Measurements from ENCODE around the gene ATP8A1. TPM values are rescaled to one million over a fixed set of nuclear protein-coding genes. Genes with fewer than 3 reads are reported as not detected.
"Not testable (repeated sequence)": the region's sequence is repeated elsewhere in the genome, so short reads cannot be mapped to it uniquely, and the experiment has no call there.

The ATP8A1 gene
- total RNA-seq, 4 donors from 2014 or later = 23.8 to 74.2 (median 31.1) TPM

DNA sequence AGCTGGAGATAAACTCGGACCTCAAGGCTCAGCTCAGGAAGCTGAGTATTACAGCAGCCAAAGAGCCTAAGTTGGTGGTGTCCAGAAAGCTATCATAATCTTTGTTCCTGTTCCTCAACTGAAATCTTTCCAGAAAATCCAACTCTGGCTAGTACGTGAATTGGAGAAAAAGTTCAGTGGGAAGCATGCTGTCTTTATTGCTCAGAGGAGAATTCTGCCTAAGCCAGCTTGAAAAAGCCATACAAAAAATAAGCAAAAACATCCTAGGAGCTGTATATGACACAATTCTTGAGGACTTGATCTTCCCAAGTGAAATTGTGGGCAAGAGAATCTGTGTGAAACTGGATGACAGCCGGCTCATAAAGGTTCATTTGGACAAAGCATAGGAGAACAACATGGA lies 185.0 kb downstream of the ATP8A1 start:
- intact Hi-C loops (cut with DNase I; ENCODE audit: low total_unique reads) (no loop called here), in situ Hi-C loops (cut with MboI; ENCODE audit: low sequenced_read_pairs in 4 of 4) (no loop called here)
- Histone ChIP-seq H3K27me3 (no peaks in the 10 kb centered on the region), H3K27ac (no peak overlapping the region), H3K4me3 (no peak overlapping the region), H3K36me3 (no peaks in the 10 kb centered on the region), H3K9me3 (no peaks in the 10 kb centered on the region), H3K4me1 (no peaks in the 10 kb centered on the region)
- DNase-seq (no peak), ATAC-seq (no peak)
- TF ChIP-seq, protein P1, sequence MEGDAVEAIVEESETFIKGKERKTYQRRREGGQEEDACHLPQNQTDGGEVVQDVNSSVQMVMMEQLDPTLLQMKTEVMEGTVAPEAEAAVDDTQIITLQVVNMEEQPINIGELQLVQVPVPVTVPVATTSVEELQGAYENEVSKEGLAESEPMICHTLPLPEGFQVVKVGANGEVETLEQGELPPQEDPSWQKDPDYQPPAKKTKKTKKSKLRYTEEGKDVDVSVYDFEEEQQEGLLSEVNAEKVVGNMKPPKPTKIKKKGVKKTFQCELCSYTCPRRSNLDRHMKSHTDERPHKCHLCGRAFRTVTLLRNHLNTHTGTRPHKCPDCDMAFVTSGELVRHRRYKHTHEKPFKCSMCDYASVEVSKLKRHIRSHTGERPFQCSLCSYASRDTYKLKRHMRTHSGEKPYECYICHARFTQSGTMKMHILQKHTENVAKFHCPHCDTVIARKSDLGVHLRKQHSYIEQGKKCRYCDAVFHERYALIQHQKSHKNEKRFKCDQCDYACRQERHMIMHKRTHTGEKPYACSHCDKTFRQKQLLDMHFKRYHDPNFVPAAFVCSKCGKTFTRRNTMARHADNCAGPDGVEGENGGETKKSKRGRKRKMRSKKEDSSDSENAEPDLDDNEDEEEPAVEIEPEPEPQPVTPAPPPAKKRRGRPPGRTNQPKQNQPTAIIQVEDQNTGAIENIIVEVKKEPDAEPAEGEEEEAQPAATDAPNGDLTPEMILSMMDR (IDR thresholded peaks at IDR 0.05 in 4 of 5, conservative IDR thresholded peaks at IDR 0.05 in 1 of 5) = no peak
- no peak for TF ChIP-seq POLR2A (IDR thresholded peaks at IDR 0.05)

DNA sequence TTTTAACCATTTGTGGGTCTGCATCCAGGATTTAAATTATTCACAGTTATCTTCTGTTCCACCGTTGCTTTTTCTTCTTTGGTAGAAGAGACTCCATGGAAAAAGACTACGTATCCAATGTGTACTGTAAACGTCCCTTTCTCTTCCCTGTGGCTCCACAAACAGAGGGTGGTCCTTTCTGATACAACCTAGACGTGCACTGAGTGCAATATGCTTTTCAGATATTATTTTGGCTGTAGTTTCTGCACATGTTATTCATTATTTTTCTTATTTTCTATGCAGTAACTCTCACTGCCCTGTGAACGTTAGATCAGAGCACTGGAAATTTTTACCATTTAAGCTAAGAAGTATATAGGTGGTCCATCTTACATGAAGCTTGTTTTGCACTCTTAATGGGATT lies 186.9 kb downstream of the ATP8A1 start:
- H3K27me3 ChIP-seq = no peaks in the 10 kb centered on the region
- no peaks in the 10 kb centered on the region for H3K9me3 ChIP-seq
- H3K36me3 ChIP-seq = no peaks in the 10 kb centered on the region
- ATAC-seq (no peak), DNase-seq (no peak)
- no peak overlapping the region for H3K27ac ChIP-seq
- H3K4me1 ChIP-seq = no peaks in the 10 kb centered on the region
- in situ Hi-C loops (cut with MboI; ENCODE audit: low sequenced_read_pairs in 4 of 4) (no loop called here), intact Hi-C loops (cut with DNase I; ENCODE audit: low total_unique reads) (no loop called here)
- H3K4me3 ChIP-seq = no peak overlapping the region
- TF ChIP-seq, protein P1 (IDR thresholded peaks at IDR 0.05 in 4 of 5, conservative IDR thresholded peaks at IDR 0.05 in 1 of 5) = no peak
- TF ChIP-seq POLR2A (IDR thresholded peaks at IDR 0.05) = no peak

DNA sequence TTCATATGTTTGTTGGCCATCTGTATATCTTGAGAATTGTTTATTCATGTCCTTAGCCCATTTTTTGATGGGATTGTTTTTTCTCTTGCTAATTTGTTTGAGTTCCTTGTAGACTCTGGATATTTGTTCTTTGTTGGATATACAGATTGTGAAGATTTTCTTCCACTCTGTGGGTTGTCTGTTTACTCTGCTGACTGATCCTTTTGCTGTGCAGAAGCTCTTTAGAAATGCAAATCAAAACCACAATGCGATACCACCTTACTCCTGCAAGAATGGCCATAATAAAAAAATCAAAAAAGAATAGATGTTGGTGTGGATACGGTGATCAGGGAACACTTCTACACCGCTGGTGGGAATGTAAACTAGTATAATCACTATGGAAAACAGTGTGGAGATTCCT lies 189.1 kb downstream of the ATP8A1 start:
- ATAC-seq; H3K36me3 ChIP-seq; DNase-seq; H3K27ac ChIP-seq; in situ Hi-C loops (cut with MboI; ENCODE audit: low sequenced_read_pairs in 4 of 4); intact Hi-C loops (cut with DNase I; ENCODE audit: low total_unique reads); H3K9me3 ChIP-seq; H3K27me3 ChIP-seq; H3K4me3 ChIP-seq; H3K4me1 ChIP-seq: not testable (repeated sequence)

DNA sequence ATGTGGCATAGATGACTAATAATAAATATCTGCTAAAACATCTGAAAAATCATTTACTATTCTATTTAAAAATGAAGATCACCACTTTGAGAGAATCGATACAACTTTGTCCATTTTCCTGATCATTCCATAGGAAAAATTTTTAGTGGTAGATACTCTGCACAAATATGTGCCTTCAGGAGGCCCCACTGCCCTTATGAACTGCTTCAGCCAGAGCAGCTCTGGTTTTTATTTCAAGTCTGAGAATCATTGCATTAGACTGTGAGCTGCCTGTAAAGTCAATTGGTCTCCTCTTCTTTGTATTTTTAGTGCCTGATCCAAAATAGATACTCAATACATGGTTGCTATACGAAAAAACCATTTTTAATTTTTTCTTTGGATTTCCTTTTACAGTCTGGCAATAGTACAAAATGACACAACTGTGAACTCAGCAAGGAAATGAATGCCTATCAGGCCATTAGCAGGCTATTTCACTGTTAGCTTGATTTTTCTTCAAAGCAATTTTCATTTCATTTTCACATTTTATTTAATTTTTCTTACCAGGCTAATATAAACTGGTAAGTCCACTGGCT lies 190.5 kb downstream of the ATP8A1 start:
- ATAC-seq = no peak

DNA sequence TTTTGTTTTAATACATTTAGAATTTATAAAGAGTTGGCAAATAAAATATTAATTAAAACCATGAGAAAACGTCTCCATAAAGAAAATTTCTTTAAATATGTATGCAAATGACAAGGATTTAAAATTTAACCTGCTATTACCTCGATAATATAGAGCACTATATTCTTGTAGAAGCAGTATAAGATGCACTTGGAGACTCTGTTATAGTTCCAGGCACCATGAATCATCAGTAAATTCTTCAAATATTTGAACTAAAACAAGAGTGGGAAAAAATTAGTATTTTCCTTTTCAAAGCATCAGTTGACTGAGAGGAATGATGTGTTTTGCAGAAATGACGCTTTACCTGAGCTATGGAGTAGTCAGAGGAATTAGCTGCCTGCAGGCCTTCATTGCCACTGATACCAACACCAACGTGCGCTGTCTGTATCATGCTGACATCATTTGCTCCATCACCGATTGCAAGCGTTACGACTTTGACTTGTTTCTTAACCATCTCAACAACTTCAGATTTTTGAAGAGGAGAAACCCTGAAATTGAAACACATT lies 192.3 kb downstream of the ATP8A1 start:
- H3K36me3 ChIP-seq = peaks cover 0 to 17% of the 10 kb centered on the region in 2 donors
- no peaks in the 10 kb centered on the region for H3K27me3 ChIP-seq
- H3K9me3 ChIP-seq = no peaks in the 10 kb centered on the region
- in situ Hi-C loops (cut with MboI; ENCODE audit: low sequenced_read_pairs in 4 of 4) (no loop called here), intact Hi-C loops (cut with DNase I; ENCODE audit: low total_unique reads) (no loop called here)
- H3K27ac ChIP-seq = no peak overlapping the region
- DNase-seq (no peak), ATAC-seq (no peak)
- TF ChIP-seq, protein P1 (IDR thresholded peaks at IDR 0.05 in 4 of 5, conservative IDR thresholded peaks at IDR 0.05 in 1 of 5) = no peak
- TF ChIP-seq POLR2A (IDR thresholded peaks at IDR 0.05) = no peak
- H3K4me1 ChIP-seq = no peaks in the 10 kb centered on the region
- no peak overlapping the region for H3K4me3 ChIP-seq

More for the DNA sequence above, 190.5 kb downstream of the ATP8A1 start:
- H3K36me3 ChIP-seq = peaks cover 0 to 17% of the 10 kb centered on the region in 2 donors
- H3K4me1 ChIP-seq = no peaks in the 10 kb centered on the region
- intact Hi-C loops (cut with DNase I; ENCODE audit: low total_unique reads) (no loop called here), in situ Hi-C loops (cut with MboI; ENCODE audit: low sequenced_read_pairs in 4 of 4) (no loop called here)
- TF ChIP-seq POLR2A (IDR thresholded peaks at IDR 0.05) = no peak
- TF ChIP-seq, protein P1 (IDR thresholded peaks at IDR 0.05 in 4 of 5, conservative IDR thresholded peaks at IDR 0.05 in 1 of 5) = no peak
- H3K9me3 ChIP-seq = no peaks in the 10 kb centered on the region
- no peak for DNase-seq
- no peak overlapping the region for H3K4me3 ChIP-seq
- H3K27ac ChIP-seq = no peak overlapping the region
- H3K27me3 ChIP-seq = no peaks in the 10 kb centered on the region

DNA sequence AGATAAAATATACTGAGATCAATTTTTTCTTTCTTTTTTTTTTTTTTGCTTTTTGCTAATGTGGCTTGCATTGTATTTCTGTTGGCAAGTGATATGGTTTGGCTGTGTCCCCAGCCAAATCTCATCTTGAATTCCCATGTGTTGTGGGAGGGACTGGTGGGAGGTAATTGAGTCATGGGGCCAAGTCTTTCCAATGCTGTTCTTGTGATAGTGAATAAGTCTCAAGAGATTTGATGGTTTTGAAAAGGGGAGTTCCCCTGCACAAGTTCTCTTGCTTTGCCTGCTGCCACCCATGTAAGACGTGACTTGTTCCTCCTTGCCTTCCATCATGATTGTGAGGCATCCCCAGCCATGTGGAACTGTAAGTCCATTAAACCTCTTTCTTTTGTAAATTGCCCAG lies 195.7 kb downstream of the ATP8A1 start:
- ATAC-seq; H3K27ac ChIP-seq; H3K27me3 ChIP-seq; intact Hi-C loops (cut with DNase I; ENCODE audit: low total_unique reads); in situ Hi-C loops (cut with MboI; ENCODE audit: low sequenced_read_pairs in 4 of 4); H3K4me1 ChIP-seq; DNase-seq; H3K4me3 ChIP-seq; H3K9me3 ChIP-seq: not testable (repeated sequence)
- peaks cover 0 to 17% of the 10 kb centered on the region in 2 donors for H3K36me3 ChIP-seq

Data from gastrocnemius medialis (tissue), 4 donors.